Measurements from ENCODE around the gene RGS17. TPM values are rescaled to one million over a fixed set of nuclear protein-coding genes. Genes with fewer than 3 reads are reported as not detected.

RGS17 gene
- total and polyA plus RNA-seq, 10 of the 15 experiments (the other 5 are each of a cell fraction or from before 2014, with no cell fraction given): 0.06 to 0.29 (median 0.14) TPM; not detected in 4

GRCh38 chr6:153135681-153136080 lies 4.6 kb upstream of the RGS17 start:
- H3K4me2 ChIP-seq (ENCODE audit: control insufficient read depth, insufficient read depth): no peak overlapping the region
- ATAC-seq (no peak), DNase-seq (ENCODE audit: low read depth, low spot score) (no peak), FAIRE-seq (no peak)
- no peaks in the 10 kb centered on the region for H3K9me3 ChIP-seq (replicated peaks; ENCODE audit: control insufficient read depth, insufficient read depth, low read length)
- H3K36me3 ChIP-seq (ENCODE audit: control insufficient read depth in 2 of 2, insufficient read depth in 2 of 2, low read length in 1 of 2): no peaks in the 10 kb centered on the region
- no peaks in the 10 kb centered on the region for H4K20me1 ChIP-seq (ENCODE audit: control insufficient read depth, insufficient read depth)
- H3K27me3 ChIP-seq (replicated peaks in 1 of 2; ENCODE audit: control insufficient read depth in 2 of 2, insufficient read depth in 2 of 2, low read length in 1 of 2): peaks cover 0 to 1% of the 10 kb centered on the region in 2 experiments; a peak in 1 of 4 replicates
- no TSS peak for BruUV-seq (replicated peaks)
- ChIA-PET POLR2A (no interaction called here), CTCF (no interaction called here), RAD21 (ENCODE audit: unreplicated experiment) (no interaction called here), SMC1A (ENCODE audit: uncharacterized antibody, unreplicated experiment) (no interaction called here)
- H3K4me3 ChIP-seq: no peak overlapping the region
- no peak overlapping the region for H2AFZ ChIP-seq (ENCODE audit: control insufficient read depth, low read depth, low read length)
- intact Hi-C loops (cut with micrococcal nuclease; ENCODE audit: unreplicated experiment) (loop anchor here (10.0 kb wide), 1 partner anchor 1339 kb away; no protein-coding TSS in a partner anchor), in situ Hi-C loops (cut with MboI) (no loop called here)
- H3K9ac ChIP-seq (ENCODE audit: control insufficient read depth, insufficient read depth, low read length): no peak overlapping the region
- no peaks in the 10 kb centered on the region for H3K79me2 ChIP-seq (ENCODE audit: control insufficient read depth, insufficient read depth, low read length)
- no peak overlapping the region for H3K27ac ChIP-seq (ENCODE audit: control insufficient read depth, insufficient read depth)
- 66% methylated on average over 2 of the region's 2 CpGs for WGBS (ENCODE audit: insufficient coverage, insufficient replicate concordance, low lambda C conversion rate, missing lambda C conversion rate)
- H3K4me1 ChIP-seq (ENCODE audit: control insufficient read depth, insufficient read depth, low read length): no peaks in the 10 kb centered on the region
- TF ChIP-seq IRF5 (IDR thresholded peaks at IDR 0.05; ENCODE audit: borderline replicate concordance) (no peak), RAD21 (IDR thresholded peaks at IDR 0.05; ENCODE audit: insufficient read depth, low read depth, low read length) (no peak), FOXK2 (IDR thresholded peaks at IDR 0.05) (no peak), SRF (IDR thresholded peaks at IDR 0.05; ENCODE audit: low read depth in 2 of 2, low read length in 2 of 2) (no peak), ZBTB40 (IDR thresholded peaks at IDR 0.05; ENCODE audit: borderline replicate concordance) (no peak), RELB (IDR thresholded peaks at IDR 0.05; ENCODE audit: low read depth) (no peak), MEF2B (IDR thresholded peaks at IDR 0.05; ENCODE audit: partially characterized antibody, poor library complexity, severe bottlenecking) (no peak), NR2C2 (IDR thresholded peaks at IDR 0.05; ENCODE audit: borderline replicate concordance, control insufficient read depth, insufficient read length, low read depth) (no peak), TCF12 (IDR thresholded peaks at IDR 0.05; ENCODE audit: low read depth, low read length) (no peak), ELK1 (IDR thresholded peaks at IDR 0.05; ENCODE audit: low read depth, low read length) (no peak), CBX3 (IDR thresholded peaks at IDR 0.05; ENCODE audit: borderline replicate concordance, low read depth) (no peak), FOXM1 (IDR thresholded peaks at IDR 0.05; ENCODE audit: low read depth, low read length) (no peak), WRNIP1 (IDR thresholded peaks at IDR 0.05; ENCODE audit: borderline replicate concordance, low read depth, low read length) (no peak), EP300 (IDR thresholded peaks at IDR 0.05; ENCODE audit: borderline replicate concordance in 1 of 2, control insufficient read depth in 1 of 2, low read depth in 2 of 2, low read length in 2 of 2) (no peak), TARDBP (IDR thresholded peaks at IDR 0.05; ENCODE audit: borderline replicate concordance) (no peak)
